Activated gamma-delta T cell (primary cell): Measurements from ENCODE around the gene TMEM40.
"Not testable (repeated sequence)": the region's sequence is repeated elsewhere in the genome, so short reads cannot be mapped to it uniquely, and the experiment has no call there.

Experiments
- DNase-seq: peaks from one replicate; lab custom pipeline; 2025; lab: John Stamatoyannopoulos, UW
- total RNA-seq, 2 donors: gene quantifications; one replicate each; lab custom pipeline; 2026; lab: John Stamatoyannopoulos, UW

Gene TMEM40, protein sequence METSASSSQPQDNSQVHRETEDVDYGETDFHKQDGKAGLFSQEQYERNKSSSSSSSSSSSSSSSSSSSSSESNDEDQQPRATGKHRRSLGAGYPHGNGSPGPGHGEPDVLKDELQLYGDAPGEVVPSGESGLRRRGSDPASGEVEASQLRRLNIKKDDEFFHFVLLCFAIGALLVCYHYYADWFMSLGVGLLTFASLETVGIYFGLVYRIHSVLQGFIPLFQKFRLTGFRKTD
- total RNA-seq: 0 reads per million in 2 donors

DNA sequence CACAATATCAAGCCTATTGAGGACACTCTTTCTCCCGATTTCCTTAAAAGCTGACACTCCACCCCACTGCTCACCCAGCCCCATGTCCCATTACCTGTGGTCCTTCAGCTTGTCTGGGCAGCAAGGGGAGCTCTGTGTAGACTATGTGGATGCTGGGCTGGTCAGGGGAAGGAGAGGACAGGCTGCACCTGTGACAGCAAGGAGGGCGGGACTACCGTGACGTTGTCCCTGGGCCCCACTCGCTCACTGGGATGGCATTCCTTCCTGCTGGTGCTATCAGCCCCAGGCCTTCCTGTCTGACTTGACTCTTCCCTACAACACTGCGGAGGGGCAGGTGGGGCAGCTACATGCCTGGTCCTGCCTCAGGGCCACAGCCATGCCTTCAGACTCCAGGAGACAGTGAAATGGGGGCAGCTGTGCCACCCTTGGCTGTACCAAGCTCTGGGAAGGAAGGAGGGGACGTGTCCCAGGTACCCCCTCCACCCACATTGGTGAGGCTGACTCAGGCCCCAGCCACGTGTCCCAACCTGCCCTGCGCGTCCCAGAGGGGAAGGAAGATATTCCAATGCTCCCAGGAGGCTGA lies at the start of gene TMEM40:
Gene TMEM40 (minus strand): TSS at position 163 of the 583 bp plus-strand sequence. CDS start 9,427 bp downstream, outside the sequence.
- no peak for DNase-seq

DNA sequence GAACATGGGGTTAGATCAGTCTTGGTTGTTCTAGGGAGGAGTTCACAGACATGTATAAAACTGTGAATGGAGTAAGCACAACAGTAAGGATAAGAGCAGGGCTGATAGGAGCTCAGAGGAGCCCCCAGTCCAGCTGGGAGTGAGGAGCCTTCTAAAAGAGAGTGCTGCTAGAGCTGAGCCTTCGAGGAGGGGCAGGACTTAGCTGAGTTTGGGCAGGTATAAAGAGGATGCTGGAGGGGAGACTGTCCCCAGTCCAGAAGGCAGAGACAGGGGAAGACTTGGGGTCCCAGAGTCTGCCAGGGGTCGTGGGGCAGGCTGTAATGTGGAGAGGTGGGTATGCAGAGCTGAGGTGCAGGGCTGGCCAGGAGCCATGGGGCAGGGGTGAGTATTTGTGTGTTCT lies 49.5 kb upstream of the TMEM40 start:
- no peak for DNase-seq

DNA sequence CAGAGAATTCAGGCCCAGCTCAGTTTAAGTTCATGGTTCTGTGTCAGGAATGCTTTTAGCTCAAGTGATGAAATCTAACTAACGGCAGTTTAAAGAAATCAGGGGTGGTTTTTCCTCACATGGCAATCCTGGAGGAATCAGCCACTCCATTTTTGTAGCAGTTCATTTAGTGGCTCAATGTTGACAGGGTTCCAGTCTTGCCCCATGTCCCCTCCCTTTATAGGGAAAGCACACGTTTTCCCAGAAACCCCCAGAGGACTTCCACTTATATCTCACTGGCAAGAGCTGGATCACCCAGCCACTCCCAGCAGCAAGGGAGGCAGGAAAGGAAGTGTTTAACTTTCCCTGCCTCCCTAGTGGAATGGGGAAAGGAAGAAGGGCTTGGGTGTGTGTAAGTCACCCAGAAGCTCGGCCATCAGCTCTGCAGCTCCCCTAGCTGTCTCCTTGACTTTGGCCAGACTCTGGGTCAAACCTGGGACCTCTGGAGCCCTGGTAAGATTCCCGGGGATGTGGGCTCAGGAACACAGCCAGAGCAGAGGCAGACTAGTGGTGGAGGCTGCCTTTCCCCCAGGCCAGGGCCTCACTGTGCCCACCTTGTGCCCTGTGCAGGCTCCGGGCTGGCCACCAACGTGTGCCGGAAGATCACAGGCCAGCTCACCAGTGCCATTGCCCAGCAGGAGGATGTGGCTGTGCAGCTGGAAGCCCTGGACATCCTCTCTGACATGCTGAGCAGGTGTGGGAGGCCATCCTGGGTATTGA lies 48.7 kb upstream of the TMEM40 start:
- no peak for DNase-seq

DNA sequence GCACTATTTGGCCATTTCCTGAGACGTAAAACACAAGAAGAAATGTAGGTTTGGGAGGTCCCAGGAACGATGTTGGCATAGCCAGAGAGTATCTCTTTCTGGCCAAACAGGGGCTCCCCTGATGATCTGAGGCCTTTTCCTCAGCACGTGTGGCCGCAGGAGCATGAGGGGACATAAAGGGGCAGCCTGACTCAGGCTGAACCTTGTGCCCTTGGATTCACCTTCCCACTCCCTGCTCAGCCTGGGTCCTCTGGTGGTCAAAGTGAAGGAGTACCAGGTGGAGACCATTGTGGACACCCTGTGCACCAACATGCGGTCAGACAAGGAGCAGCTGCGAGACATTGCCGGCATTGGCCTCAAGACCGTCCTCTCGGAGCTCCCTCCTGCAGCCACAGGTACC lies 48.0 kb upstream of the TMEM40 start:
- no peak for DNase-seq

DNA sequence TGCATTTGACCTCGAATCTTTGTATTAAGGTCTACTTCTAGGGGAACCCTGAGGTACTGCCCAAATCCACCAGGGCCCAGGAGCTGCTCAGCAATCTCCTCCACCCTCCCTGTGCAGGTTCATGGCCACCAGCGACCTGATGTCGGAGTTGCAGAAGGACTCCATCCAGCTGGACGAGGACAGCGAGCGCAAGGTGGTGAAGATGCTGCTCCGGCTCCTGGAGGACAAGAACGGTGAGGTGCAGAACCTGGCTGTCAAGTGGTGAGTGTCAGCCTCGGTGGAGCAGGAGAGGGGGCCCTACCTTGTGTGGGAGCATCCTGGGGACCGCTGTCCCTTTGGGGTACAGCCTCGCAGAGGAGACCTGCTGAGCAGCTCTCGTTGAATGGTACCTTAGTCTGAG lies 44.3 kb upstream of the TMEM40 start:
- DNase-seq: no peak

DNA sequence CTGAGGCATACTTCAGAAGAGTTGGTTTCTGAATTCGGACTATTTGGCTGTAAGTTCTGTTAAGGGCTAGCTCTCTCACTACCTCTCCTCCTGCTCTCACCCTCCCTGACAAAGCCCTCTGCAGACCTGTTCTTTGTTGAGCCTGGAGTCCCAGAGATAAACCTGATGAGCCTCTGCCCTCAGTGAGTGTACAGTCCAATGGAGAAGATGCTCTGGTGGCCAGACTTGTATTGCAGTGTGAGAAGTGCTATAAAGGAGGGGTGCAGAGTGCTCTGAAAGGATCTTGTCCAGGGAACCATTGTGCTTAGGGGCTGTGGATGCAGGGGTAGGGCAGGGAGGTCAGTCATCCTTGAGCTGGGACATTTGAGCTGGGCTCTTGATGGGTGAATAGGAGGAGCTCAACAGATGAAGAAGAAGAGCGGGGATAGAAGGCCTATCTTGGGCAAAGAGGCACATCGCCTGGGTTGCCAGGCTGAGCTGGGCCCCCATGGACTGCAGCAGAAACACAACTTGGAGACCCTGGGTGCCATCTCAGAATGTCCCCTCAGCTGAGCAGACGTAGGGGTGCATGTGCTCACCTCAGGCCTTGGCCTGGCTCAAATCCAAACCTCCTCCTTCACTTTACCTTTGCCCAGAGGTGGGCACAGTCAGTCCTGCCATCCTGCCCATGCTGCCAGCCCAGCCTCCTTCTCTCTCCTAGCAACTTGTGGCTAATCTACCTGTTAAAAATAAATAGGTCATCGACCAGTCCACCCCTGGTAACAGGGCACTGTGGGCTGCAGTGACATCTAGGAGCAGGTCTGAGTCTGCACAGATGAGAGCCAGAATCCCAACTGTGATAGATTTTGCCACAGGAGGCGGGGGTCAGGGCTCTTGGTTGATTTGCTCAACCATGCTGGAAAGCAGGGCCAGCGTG lies 40.7 kb upstream of the TMEM40 start:
- DNase-seq: no peak

DNA sequence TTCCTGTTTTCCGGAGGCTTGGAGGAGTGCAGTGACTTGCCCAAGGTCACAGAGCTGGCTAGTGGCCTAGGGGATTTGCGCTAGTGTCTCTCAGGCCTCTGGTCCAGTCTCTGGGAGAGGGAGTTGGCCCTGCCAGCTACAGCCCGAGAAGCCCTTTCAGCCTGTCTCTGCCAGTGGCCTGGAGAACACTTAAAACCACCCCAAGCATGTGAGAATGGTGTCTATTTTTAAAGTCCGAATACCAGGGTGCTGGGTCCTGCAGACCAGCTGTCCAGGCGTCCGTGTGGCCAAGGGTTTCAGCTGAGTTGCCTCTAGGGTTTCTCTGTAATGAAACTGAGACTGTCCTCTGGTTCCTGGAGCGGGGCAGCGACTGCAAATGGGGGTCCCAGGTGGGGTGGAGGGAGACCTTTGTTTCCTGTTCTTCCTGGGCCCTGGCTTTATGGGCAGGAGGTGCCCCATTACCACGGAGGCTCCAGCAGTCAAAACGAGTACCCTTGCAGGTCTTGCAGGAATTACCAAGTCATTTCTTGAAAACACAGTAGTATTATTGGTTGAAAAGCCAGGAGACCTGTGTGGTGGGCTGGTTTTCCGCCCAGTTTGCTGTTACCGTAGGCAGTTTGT lies 39.6 kb upstream of the TMEM40 start:
- DNase-seq: no peak

DNA sequence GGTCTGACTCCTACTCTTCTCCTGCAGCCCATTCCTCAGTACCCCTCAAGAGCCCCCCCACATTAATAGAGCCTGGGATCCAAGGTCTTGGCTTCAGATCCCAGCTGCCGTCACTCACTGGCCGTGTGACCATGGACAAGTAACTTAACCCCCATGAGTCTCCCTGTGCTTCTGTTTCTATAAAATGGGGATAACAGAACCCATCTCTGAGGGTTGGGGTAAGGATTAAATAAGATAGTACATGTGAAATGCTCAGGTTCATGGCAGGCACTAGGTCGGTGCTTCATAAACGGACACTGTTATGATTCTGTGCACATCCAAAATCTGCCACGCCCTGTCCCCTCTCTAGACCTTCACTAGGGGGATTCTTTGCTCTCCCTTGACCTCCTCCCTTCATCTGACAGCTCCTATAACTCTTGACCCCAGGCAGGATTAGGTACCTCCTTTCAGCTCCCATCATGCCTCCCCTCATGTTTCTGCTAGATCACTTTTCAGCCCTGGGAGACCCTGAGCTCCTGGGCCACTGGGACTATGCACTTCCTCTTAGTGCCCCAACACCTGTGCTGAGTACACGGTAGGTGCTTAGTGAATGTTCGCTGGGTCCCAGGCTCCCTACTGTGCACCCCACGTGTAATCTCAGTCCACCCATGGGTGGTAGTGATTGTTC lies 39.0 kb upstream of the TMEM40 start:
- no peak for DNase-seq

DNA sequence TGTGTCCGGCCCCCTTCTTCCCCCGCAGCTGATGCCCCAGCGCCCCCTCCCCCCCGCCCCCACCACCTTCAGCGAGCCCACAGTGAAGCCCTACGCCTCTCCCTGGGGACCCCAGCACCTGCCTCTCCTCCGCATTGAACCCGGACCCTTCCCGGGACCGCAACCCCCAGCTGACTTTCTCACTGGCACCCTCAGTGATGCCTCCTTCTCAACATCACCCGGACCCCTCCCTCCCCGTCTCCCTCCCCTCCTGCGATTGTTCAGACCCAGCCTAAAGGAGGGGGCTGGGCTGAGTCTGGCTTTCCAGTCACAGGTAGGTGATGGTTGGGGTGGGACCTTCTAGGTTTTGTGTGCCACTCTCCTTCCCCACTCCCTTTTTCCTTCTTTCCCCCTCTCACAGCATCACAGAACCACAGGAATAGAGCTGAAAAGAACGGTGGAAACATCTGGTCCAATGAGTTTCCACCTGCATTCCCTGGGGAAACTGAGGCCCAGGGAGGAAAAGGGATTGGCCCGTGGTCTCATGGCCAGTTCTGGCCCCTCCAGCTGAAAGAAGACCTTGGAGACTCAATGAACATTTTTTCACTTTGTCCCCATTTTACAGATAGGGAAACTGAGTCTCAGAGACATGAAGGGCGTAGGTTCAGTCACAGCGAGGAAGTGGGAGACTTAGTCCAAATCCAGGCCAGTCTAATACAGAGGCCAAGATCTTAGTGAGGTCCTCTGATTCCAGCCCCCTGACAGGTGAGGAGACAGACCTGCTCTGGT lies 38.2 kb upstream of the TMEM40 start:
- no peak for DNase-seq

DNA sequence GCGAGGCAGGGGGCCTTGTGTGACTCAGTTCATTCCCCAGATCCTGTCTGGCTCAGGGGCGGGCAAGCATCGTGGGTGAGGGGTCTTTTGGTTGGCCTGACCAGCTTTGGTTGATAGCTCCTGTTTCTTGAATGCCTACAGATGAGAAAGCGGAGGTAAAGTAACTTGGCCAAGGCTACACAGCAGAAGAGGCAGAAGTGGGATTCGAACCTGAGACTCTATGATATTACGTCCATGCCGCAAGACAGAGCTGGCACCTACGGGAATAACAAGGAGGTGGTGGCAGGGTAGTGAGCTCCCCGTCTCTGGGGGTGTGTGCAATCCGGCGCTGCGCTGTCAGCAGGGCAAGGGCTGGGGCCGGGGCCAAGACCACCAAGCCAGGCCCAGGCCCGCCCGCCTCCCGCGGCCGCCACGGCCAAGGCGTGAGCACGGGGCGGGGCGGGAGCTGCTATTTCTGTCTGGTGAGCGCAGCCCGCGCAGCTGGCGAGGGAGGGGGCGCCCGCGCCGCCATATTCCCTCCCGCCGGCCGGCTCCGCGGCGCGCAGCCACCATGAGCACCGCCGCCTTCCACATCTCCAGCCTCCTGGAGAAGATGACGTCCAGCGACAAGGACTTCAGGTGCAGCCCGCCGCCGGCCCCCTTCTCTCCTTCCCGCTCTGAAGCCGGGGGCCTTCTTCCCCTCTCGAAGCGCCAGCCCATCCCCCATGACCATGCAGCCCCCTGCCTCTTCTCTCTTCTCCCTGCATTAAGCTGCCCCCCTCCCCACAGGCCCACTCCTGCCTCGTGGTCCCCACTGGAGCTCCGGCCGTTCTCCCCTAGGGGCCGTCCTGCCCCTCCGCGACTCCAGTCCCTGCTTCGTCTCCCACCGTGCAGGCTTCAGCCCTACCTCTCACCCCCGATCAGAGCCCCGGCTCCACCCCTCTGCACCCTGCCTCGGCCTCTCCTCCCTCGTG lies 37.4 kb upstream of the TMEM40 start, which contains the start of gene CAND2:
Gene CAND2 (plus strand): TSS at position 510 of the 953 bp plus-strand sequence. CDS start 41 bp downstream, at position 551.
- no peak for DNase-seq

DNA sequence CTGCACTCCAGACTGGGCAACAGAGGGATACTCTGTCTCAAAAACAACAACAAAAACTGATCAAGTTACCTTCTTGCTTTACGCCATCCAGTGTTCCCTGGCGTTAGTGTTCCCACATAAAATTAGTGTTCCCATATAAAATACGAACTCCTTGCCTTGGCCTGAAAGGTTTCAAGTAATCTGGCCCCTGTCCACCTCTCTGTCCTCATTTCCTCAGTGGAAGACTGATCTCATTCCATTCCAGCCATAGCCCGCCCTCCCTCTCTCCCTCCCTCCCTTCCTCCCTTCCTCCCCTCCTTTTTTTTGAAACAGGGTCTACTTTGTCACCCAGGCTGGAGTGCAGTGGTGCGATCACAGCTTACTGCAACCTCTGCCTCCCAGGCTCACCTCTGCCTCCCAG lies 34.6 kb upstream of the TMEM40 start:
- no peak for DNase-seq

DNA sequence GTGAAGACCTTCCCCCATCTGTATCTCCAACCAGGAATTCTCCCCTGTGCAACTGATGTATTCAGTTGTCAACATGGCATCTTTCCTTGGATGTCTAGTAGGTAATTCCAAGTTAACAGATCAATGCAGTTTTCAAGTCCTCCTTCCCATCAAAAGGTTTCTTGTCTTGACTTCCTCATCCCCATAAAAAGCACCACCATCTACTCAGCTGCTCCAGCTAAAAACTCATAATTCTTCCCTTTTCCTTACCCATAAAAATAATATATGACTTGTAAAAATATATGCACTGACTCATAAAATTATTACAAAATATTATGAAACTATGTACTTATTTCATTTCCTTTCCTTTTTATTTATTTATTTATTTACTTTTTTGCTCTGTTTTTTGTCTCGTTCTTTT lies 32.4 kb upstream of the TMEM40 start:
- DNase-seq: no peak

DNA sequence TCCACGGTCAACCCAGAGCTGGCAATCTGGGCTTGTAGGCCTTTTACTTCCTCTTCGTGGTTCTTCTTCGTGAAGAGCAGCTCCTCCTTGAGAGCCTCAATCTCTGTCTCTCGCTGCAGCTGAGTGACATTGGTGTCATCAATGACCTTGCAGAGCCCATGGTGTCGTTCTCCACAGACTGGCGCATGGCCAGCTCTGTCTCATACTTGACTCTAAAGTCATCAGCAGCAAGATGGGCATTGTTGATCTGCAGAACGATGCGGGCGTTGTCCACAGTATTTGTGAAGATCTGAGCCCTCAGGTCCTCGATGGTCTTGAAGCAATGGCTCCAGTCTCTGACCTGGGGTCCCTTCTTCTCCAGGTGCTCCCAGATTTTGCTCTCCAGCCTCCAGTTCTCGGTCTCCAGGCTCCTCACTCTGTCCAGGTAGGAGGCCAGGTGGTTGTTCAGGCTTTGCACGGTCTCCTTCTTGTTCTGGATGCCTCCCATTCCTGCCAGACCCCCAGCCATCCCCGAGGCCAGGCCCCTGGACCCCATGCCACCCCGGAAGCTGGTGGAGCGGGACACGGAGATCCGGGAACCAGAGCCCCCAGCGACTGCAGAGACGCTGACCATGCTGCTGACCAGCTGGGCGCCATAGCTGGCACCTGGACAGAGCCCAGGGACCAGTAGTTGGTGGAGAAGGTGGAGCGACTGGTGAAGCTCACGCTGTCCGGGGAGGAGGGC lies 29.1 kb upstream of the TMEM40 start:
- DNase-seq: not testable (repeated sequence)

DNA sequence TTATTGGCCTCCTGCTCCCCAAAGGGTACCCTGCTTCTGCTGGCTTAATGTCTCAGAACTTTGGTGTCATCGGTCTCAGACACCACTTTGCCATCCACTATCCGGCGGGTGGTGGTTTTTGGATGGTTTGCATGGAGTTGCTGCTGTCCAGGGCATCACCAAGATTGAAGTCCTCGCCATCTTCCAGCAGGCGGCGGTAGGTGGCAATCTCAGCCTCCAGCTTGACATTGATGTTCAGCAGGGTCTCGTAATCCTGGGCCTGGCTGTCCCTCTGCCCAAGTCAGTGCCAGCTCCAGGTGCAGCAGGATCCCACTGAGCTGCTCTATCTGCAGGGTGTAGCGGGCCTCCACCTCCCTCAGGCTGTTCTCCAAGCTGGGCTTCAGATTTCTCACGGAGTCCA lies 28.3 kb upstream of the TMEM40 start:
- not testable (repeated sequence) for DNase-seq

DNA sequence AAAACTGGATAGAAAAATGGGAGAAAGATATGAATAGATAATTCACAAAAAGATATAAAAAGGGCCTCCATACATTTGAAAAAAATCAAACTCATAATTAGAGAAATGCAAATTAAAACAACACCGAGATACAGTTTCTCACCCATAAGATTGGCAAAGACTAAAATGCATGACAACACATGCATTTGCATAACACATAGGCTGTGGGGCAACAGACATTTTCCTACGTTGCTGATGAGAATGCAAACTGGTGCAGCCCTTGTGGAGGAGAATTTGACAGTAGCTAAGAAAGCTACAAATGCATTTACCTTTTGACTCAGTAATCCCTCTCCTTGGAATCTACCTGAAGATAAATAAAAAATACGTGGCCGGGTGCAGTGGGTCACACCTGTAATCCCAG lies 26.0 kb upstream of the TMEM40 start:
- DNase-seq: no peak

DNA sequence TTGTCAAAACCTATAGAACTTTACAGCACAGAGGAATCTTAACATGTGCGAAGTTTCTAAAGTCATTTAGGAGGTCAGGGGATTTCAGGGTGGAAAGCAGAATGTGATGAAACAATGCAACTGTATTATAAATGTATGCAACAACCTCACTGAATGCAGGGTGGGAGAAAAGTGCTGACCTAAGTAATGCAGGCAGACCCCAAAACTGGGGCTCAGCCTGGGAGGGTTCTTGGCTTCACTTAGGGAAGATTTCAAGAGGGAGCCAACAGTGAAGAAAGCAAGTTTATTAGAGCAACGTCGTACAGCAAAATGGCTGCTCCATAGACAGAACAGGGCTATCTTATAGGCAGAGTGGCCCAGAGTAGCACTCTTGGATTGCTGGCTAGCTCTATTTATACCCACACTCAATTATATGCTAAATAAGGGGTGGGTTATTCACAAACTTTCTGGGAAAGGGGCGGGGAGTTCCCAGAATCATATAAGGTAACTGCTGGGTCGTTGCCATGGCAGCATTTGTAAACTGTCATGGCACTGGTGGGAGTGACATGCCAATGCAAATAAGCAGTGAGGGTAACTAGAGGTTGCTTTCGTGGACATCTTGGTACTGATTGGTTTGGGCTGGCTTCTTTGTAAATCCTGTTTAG lies 23.2 kb upstream of the TMEM40 start:
- no peak for DNase-seq

DNA sequence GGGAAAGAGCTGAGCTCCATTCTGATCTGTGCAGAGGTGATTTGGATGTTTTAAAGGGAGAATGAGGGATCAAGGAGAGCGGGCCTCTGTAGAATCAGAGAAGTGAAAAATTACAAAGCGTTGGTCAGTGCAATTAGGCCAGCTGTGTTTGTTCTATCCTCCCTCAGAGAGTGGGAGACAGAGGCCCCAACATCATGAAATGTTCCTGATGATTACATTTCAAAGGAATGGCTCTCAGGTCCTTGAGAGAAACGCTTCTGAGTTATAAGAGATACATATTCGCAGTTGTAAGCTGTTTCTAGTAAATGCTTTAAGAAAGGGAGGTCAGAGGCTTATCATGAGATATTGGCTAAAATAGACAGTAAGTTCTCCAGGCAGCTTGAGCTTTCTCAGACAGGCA lies 21.7 kb upstream of the TMEM40 start:
- no peak for DNase-seq

DNA sequence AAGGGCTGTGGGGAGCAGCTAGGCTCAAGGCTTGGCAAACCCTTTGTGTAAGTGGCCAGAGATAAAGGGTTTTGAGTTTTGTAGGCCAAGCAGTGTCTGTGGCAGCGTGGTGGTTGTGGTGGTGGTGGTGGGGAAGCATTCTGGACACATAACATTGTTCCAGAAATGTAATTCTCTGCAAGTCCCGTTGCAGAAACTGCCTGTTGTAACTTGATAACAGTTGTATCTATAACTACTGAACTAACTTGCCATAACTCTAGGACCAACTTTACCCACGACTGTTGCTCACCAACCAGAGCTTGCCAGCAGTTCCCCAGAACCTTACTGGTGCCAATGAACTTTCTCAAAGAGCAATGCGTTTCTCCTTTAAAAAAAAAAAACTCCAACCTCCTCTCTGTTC lies 18.1 kb upstream of the TMEM40 start:
- no peak for DNase-seq
